ENCODE measurements around the gene ACP2. TPM values are rescaled to one million over a fixed set of nuclear protein-coding genes. Genes with fewer than 3 reads are reported as not detected.
"Not testable (repeated sequence)": the region's sequence is repeated elsewhere in the genome, so short reads cannot be mapped to it uniquely, and the experiment has no call there.

The ACP2 gene
- total and polyA plus RNA-seq, 2 experiments from 2014 or later: 29.6 to 31.5 TPM

- WGBS (ENCODE audit: low lambda C conversion rate, missing lambda C conversion rate): 73% methylated on average over 4 of the region's 4 CpGs
- no peaks in the 10 kb centered on the region for H3K36me3 ChIP-seq (replicated peaks; ENCODE audit: insufficient read depth, low read depth)
These were observed 56.5 kb downstream of the ACP2 start for GRCh38 chr11:47192111-47192510.

GRCh38 chr11:47191137-47191536 lies 57.5 kb downstream of the ACP2 start:
- not testable (repeated sequence) for H2AFZ ChIP-seq; H3K9me2 ChIP-seq (replicated peaks; ENCODE audit: insufficient read depth); H3K9me3 ChIP-seq (ENCODE audit: low read depth); H3K27me3 ChIP-seq; H4K20me1 ChIP-seq (ENCODE audit: insufficient read depth, poor library complexity, severe bottlenecking); H3K27ac ChIP-seq; H3K4me3 ChIP-seq; H3K79me2 ChIP-seq; DNase-seq (ENCODE audit: low spot score); H3K4me2 ChIP-seq; H3K36me3 ChIP-seq (replicated peaks; ENCODE audit: insufficient read depth, low read depth)
- peaks cover 32% of the 10 kb centered on the region for H3K4me1 ChIP-seq (ENCODE audit: insufficient read depth)
- 91% methylated on average over 10 of the region's 10 CpGs for WGBS (ENCODE audit: low lambda C conversion rate, missing lambda C conversion rate)

More at GRCh38 chr11:47192111-47192510, 56.5 kb downstream of the ACP2 start:
- Histone ChIP-seq H3K4me2 (no peak overlapping the region), H3K27ac (no peak overlapping the region), H3K9me3 (ENCODE audit: low read depth) (no peaks in the 10 kb centered on the region), H2AFZ (no peak overlapping the region), H3K4me3 (no peak overlapping the region), H3K4me1 (ENCODE audit: insufficient read depth) (peaks cover 25% of the 10 kb centered on the region), H4K20me1 (ENCODE audit: insufficient read depth, poor library complexity, severe bottlenecking) (no peaks in the 10 kb centered on the region), H3K79me2 (no peaks in the 10 kb centered on the region), H3K27me3 (no peaks in the 10 kb centered on the region), H3K9me2 (replicated peaks; ENCODE audit: insufficient read depth) (no peaks in the 10 kb centered on the region)
- DNase-seq (ENCODE audit: low spot score): no peak
- no peak for TF ChIP-seq EZH2phosphoT487 (IDR thresholded peaks at IDR 0.05; ENCODE audit: low read depth, severe bottlenecking, unreplicated experiment)
- TF ChIP-seq EZH2 (IDR thresholded peaks at IDR 0.05; ENCODE audit: borderline replicate concordance): no peak
- no peak for TF ChIP-seq CTCF (IDR thresholded peaks at IDR 0.05; ENCODE audit: poor library complexity)

Other genes with a start within 250 kb of the ACP2 start
- gene ARFGAP2, start 71.9 kb downstream of the ACP2 start, total RNA-seq: 135 and 146 TPM in 2 replicates
- 64.3 and 76.9 TPM in 2 replicates for gene ARFGAP2, start 71.9 kb downstream of the ACP2 start, polyA plus RNA-seq
- gene PACSIN3, start 62.4 kb downstream of the ACP2 start, total RNA-seq: 35.2 and 53.7 TPM in 2 replicates
- 68.1 and 70.7 TPM in 2 replicates for gene PACSIN3, start 62.4 kb downstream of the ACP2 start, polyA plus RNA-seq
- gene DDB2, start 33.8 kb downstream of the ACP2 start, total RNA-seq: 17.2 and 17.7 TPM in 2 replicates
- 25.7 and 28.2 TPM in 2 replicates for gene DDB2, start 33.8 kb downstream of the ACP2 start, polyA plus RNA-seq
- gene NR1H3, start 9.2 kb upstream of the ACP2 start, total RNA-seq: 40.8 and 49.5 TPM in 2 replicates
- gene NR1H3, start 9.2 kb upstream of the ACP2 start, polyA plus RNA-seq: 41.5 and 43.1 TPM in 2 replicates
- gene MADD, start 21.3 kb upstream of the ACP2 start, total RNA-seq: 19.1 and 28.0 TPM in 2 replicates
- gene MADD, start 21.3 kb upstream of the ACP2 start, polyA plus RNA-seq: 17.6 and 19.6 TPM in 2 replicates
- 0.68 and 1.4 TPM in 2 replicates for gene MYBPC3, start 103.9 kb upstream of the ACP2 start, total RNA-seq
- gene MYBPC3, start 103.9 kb upstream of the ACP2 start, polyA plus RNA-seq: 0.51 and 0.75 TPM in 2 replicates
- 0.13 and 1.1 TPM in 2 replicates for gene SPI1, start 129.7 kb upstream of the ACP2 start, total RNA-seq
- gene SPI1, start 129.7 kb upstream of the ACP2 start, polyA plus RNA-seq: 2.0 and 3.3 TPM in 2 replicates
- gene SLC39A13, start 159.8 kb upstream of the ACP2 start, total RNA-seq: 60.8 and 72.3 TPM in 2 replicates
- 118 and 119 TPM in 2 replicates for gene SLC39A13, start 159.8 kb upstream of the ACP2 start, polyA plus RNA-seq
- 95.8 and 103 TPM in 2 replicates for gene PSMC3, start 177.6 kb upstream of the ACP2 start, total RNA-seq
- gene PSMC3, start 177.6 kb upstream of the ACP2 start, polyA plus RNA-seq: 142 and 159 TPM in 2 replicates
- 0.44 TPM in 1 of 2 replicates, not detected in the other for gene RAPSN, start 200.3 kb upstream of the ACP2 start, total RNA-seq
- gene RAPSN, start 200.3 kb upstream of the ACP2 start, polyA plus RNA-seq: 0.34 and 0.46 TPM in 2 replicates

All from hepatocyte (in vitro differentiated cells).